Subcutaneous adipose tissue (tissue), 4 donors: ENCODE data around the gene ERVK3-1. TPM values are rescaled to one million over a fixed set of nuclear protein-coding genes. Genes with fewer than 3 reads are reported as not detected.

ENCODE experiments used
- total RNA-seq, 4 donors: library from RNA; depleted of rRNA; stranded (reverse); fragments of >200 nt; gene quantifications; one replicate each; pipeline ENCODE4 v1.1.0, GENCODE V29; 2016
- TF ChIP-seq, protein P1 (sequence below): fragments of 450-650 bp; IDR thresholded peaks from one replicate; pipeline ENCODE4 v1.5.1; 2016; ENCODE audit warnings: low read depth, mild to moderate bottlenecking, control low read depth, antibody characterized with exemption, moderate library complexity

Gene ERVK3-1
- total RNA-seq, 4 donors from 2014 or later = 39.2 to 42.2 (median 40.5) TPM

DNA sequence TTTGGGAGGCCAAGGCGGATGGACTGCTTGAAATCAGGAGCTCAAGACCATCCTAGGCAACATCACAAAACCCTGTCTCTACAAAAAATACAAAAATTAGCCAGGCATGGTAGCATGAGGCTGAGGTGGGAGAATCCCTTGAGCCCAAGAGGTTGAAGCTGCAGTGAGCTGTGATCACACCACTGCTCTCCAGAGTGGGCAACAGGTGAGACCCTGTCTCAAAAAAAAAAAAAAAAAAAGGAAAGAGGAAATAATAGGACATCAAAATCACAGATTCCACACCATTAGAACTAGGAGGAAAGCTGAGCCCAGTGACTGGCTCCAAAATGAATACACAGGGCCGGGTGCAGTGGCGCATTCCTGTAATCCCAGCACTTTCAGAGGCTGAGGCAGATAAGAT, 29.6 kb upstream of the ERVK3-1 start:
- TF ChIP-seq, protein P1, sequence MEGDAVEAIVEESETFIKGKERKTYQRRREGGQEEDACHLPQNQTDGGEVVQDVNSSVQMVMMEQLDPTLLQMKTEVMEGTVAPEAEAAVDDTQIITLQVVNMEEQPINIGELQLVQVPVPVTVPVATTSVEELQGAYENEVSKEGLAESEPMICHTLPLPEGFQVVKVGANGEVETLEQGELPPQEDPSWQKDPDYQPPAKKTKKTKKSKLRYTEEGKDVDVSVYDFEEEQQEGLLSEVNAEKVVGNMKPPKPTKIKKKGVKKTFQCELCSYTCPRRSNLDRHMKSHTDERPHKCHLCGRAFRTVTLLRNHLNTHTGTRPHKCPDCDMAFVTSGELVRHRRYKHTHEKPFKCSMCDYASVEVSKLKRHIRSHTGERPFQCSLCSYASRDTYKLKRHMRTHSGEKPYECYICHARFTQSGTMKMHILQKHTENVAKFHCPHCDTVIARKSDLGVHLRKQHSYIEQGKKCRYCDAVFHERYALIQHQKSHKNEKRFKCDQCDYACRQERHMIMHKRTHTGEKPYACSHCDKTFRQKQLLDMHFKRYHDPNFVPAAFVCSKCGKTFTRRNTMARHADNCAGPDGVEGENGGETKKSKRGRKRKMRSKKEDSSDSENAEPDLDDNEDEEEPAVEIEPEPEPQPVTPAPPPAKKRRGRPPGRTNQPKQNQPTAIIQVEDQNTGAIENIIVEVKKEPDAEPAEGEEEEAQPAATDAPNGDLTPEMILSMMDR = no peak

DNA sequence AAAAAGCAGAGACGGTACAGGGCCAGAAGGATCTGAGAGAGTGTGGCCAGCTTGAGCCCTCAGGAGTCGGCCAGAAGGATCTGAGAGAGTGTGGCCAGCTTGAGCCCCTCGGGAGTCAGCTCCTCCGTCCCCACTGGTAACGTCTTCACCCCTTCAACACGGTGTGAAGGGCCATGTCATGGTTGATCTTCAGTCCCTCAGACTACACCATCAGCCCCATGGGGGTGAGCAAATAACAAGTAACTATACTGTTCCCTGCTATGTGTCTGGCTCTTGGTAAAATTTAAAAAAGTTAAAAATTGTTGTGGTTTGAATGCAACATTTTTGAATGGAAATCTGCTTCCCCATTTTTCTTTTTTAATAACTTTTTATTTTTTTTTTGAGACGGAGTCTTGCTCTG, 28.0 kb upstream of the ERVK3-1 start:
- TF ChIP-seq, protein P1 = no peak

DNA sequence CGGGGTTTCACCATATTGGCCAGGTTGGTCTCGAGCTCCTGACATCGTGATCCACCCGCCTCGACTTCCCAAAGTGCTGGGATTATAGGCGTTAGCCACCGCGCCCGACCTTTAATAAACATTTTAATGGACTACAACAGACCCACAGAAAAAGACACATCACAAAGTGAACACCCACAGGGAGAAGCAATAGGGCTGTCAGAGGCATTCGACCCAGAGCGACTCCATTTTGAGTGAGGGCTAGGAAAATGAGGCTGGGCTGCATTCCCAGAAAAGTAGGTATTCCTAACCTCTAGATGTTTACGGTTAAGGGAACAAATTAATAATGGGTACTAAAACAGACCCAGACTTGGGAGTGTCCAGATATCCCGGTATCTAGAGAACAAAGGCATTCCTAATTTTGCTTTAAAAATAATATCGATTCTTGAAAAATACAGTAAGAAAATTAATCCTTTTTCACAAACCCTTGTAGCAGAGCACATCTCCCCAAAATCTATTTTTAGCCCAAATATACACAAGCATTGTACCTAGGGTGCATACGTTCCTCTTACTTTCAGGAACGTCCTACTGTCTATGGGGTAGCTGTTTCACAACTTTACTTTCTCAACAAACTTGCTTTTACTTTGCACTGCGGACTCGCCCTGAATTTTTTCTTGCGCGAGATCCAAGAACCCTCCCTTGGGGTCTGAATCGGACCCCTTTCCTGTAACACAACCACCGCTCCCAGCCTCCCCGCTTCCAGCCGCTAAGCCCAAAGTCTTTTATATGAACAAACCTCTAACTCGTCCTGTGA, 27.2 kb upstream of the ERVK3-1 start:
- TF ChIP-seq, protein P1 = no peak

DNA sequence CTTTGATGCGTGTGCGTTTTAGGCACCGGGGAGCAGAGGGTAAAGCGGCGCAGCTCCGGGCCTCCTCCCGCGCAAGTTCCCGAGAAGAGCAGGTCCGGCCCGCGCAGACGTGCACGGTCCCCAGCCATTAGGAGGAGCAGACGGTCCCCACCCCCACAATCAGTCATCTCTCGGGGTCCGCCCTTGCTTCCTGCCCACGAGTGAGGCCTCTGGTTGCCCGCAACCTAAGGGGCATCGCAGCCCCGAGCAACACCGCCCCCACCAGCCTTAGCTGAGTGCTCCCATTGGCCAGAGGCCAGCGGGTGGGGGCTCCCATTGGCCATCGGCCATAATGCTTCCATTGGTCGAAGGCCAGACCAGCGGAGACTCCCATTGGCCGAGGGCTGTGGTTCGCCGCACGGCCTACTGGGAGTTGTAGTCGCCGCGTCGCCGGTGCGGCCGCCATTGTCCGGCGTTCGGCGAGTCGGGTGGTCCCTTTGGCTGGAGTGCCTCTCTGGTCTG, 26.6 kb upstream of the ERVK3-1 start, which contains the start of gene ZNF8:
Gene ZNF8, plus strand, starts transcription at position 415 of the 501 bp plus-strand sequence. CDS start 127 bp downstream, outside the sequence.
- TF ChIP-seq, protein P1 = no peak

DNA sequence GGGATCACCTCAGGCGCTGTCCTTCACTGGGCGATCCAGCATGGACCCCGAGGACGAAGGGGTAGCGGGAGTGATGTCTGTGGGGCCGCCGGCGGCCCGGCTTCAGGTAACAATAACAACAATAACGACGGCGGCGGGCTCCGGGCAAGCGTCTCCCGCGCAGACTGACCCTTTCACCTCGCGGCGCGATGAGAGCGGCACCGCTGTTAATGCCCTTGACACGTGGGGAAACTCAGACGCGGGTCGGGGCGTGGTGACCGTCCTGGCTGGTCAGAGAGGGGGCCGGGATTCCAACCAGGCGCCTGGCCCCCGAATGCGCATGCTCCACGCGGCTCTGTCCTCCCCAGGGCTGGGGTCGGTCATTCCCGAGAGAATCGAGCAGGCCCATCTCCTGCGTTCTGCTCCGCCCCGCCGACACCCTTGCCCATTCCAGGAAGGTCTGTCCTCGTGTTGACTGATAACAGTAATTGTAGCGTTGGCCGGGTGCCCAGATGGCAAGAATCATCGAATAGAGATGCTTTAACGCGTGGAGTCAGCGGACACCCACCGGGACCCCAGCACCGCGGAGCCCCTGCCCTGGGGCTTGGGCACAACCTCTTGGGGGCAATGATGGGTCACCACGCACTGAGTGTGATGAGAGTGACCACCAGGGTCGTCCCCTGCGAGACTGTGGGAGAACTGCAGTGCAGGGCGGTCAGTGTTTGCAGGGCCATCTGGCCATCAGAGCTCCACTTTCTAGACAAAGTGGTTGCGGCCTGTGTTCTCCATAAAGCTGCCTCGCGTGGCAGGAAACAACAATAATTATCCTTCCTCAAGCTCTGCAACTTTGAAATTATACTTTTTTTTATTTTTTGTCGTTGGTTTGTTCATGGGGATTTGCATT, 25.9 kb upstream of the ERVK3-1 start:
- TF ChIP-seq, protein P1 = no peak

DNA sequence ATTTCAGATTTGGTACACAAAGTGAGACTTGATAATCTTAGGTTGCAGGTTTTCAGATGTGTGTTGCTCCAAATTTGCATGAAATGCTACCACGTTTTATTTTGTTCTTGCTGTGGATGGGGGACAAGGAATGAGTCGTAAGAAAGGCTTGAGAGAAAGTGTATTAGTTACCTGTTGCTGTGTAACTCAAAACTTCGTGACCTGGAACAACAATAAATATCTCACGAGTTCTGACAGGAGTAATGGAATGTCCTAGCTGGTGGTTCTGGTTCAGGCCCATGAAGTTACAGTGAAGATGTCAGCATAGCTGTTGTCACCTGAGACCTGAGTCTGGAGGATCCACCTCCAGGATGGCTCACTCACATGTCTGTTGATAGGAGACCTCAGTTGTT, 25.3 kb upstream of the ERVK3-1 start:
- TF ChIP-seq, protein P1 = no peak

DNA sequence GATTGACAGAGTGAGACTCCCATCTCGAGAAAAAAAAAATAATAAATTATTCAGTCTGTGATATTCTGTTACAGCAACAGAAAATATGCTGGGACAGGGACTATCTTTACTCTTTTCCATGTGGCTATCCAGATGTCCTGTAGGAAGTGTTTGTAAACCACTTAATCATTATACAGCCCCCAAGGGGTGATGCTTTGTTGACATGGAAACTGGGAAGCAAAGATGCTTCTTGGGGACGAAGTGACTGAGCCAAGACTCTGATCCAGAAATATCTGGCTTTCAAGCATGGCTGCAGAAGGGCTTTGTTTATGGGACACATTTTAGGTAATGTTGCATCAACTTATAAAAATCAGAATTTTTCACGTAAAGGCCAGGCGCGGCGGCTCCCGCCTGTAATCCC, 21.0 kb upstream of the ERVK3-1 start:
- TF ChIP-seq, protein P1 = no peak
